DMS53 treated with DMSO at 0.1 percent for 48 hours (cell line): ENCODE results near the gene SH3PXD2B.

Experiments used
- DNase-seq: peaks from one replicate; lab custom pipeline; 2025; ENCODE audit not compliant: unreplicated experiment; lab: John Stamatoyannopoulos, UW

SH3PXD2B gene

DNA sequence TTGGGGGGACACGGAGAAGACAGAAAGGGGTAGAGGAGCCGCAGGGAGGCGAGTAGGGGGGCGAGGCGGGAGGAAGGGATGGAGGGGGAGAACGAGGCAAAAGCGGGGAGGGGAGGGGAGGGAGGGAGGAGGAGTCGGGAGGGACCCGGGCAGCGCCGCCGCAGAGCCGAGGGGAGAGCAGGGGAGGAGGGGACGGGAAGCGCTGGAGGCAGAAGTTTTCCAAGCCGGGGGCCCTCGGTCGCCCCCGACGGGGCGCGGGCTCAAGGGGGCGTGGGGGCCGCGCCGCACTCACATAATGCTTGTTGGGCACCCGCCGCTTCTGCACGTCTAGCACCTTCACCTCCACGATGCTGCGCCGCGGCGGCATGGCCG lies 353 bp downstream of the SH3PXD2B start:
- no peak for DNase-seq

DNA sequence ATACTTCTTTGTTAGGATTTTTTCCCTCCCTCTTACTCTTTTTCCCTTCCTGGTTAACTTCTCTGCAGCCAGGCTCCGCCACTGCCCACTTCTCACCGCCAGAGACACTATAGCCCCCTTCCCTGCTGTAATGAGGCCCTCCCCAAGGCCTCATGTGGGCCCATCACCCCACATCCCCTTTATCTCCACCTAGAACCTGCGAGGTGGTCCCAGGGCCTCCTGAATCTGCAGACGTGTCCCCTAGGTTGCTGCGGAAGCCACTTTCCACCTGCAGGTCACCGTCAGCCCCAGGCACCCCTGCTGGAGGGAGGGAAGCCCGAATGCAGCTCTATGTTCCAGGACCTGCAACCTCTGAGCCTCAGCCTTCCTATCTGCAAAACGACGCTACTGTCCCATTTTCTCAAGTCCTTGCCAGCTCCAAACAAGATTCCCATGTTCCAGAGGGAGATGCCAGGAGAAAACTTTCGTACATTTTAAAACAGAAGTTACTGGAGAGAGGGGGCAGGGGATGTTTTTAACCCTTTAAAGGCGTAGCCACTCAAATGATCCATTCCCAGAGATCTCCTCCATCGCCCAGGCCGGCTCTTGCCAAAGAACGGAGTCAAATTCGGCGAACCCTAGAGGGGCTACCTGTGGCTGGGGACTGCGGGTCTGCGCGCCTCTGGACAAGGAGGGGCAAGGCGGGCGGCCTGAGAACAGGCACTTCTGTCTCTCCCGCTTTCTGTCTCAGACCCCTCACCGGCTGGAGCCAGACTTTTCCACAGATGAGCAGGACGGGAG lies 929 bp downstream of the SH3PXD2B start:
- DNase-seq = no peak

DNA sequence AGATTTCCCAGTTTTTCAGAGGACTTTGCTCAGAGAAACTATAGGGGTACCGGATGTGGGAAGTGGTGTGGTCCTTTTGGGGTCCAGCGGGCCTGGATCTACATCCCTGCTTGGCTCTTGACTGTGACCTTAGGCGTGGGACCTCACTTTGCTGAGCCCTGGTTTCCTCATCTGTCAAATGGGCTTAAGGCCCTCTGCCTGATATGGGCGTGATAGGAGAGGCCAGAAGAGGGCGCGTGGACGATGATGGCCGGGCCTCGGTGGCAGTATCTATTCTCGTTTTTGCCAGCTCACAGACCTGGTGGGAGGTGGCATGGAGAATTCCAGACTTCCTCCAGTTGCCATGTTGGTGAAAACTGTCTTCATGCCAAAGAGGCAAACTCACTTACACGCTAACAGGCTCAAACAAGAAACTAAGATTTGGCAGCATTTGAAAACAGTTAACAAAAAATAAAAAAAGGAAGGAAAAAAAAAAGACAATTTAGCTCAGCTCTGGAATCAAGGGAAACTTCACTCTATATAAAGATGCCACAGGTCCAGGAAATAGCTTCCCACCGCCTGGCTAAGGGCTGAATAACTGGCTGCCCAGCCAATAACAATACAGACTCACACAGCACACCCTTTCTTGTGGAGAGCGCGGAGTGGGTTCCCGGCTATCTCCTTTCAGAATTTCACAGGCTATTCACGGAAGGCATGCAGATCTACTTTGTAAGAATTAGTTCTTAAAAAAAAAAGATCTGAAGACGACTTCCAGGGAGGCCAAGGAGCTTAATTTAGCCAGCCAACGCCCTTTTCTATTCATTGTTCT lies 1.7 kb downstream of the SH3PXD2B start:
- no peak for DNase-seq

DNA sequence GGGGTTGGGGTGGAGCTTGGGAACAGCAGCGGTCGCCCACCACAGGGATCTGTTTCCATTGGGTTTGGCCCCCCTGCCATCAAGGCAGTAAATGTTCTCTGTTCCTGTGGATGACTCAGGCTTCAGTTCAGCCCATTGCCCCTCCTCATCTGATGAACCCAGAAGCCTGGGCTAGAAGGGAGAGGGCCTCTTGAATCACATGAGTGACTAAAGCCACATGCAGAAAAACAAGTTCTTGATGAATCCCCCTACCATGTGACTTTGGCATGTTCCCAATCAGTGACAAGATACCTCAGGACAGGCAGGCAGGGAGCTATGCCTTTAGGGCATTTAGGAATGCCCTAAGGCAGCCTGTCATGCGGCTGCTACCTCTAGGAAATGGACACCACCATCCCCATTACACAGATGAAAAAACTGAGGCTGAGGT lies 2.5 kb downstream of the SH3PXD2B start:
- DNase-seq = no peak

DNA sequence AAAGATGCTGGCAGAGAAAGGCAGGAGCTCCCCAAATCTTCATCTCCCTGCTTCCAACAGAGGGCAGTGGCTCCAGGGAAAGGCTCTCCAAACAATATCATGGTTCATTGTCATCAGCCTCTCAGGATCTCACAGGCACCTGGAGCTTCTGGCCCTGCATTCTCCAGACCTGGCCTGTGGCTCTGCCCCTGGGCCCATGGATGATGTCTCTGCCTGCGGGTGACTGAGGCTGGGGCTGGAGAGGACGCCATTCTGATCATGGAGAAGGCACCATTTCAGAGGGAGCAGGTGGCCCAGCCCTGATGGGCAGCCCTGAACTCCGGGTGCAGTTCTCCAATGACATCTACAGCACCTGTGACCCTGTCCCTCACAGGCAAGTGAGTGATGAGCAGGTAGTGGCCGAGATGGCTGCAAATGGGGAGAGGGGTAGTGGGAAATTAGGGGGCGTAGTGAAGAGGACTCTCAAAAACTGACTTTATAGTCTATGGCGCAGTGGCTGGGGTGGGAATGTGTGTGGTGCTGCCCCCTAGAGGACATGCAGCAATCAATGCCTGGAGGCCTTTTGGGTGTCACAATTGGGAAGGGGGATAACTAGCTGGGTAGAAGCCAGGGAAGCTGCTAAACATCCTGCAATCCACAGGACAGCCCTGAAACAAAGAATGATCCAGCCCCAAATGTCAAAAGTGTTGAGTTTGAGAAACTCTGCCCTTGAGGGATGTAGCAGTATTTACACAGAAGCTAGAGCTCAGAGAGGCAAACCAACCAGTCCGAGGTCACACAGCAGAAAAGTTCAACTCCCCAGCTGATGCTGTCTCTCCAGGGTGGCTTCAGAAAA lies 3.2 kb downstream of the SH3PXD2B start:
- DNase-seq = no peak

DNA sequence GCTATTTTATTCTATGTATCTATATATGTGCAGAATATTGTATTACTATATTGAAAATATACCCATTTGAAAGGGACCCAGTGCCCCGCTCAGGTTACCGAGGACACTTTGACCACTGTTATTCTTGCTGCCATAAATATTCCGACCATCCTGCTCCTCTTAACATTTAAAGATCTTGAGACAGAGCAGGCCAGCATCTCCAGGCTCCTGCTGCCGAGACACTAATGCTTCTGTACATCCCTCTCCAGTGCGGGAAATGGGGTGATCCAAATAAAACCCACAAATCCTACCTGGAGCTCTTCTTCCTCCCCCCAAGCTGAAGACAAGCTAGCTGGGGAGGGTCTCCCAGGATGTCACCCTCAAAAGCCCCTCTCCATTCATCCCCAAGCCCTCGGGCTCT lies 3.9 kb downstream of the SH3PXD2B start:
- DNase-seq = no peak

DNA sequence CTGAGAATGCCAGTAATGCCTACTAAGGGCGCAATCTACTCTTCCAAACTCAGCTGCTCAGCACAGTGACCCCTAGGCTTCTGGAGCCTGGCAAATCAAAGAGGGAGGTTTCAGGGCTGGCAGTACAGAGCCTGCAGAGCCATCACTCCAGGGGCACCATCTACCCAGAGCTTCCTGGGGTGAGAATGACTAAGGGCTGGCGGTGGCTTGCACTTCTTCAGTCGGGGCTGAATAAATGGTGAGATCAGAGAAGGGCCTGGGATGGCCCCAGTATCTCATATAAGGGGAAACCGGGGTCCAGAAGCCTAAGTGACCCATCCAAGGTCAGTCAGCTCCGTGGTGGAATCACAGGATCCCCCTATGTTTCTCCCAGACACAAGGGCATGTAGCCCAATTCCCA lies 5.3 kb downstream of the SH3PXD2B start:
- no peak for DNase-seq

DNA sequence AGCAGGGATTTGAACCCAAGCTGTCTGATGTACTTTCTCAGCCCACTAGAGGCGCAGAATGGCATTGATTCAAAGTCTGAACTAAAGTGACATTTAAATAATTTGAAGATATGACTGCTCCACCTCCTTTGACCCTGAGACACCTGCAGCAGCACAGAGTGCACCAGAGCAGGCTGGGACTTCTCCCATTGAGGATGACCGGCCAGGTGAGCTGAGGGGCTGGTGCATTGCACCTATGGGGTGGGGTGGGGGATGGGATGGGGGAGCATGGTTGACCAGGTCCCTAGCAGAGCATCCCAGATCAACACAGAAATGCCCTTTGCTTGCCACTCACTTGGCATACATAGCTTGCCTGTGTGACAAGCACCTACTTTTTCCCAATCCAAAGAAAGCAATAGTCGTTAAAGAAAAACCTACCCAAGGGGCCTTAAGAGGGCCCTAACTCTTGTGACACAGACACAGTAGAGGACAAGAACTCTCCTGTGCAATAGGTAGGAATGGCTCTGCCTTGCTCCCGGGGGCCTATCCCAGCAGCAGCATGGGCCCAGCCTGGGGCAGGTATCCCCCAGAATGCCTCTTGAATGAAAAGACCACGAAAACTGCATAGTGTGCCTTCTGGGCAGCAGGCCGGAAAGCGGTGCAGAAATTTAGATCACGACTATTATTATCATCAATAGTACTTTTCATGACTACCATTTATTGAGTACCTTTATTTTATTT lies 6.5 kb downstream of the SH3PXD2B start:
- DNase-seq = no peak

DNA sequence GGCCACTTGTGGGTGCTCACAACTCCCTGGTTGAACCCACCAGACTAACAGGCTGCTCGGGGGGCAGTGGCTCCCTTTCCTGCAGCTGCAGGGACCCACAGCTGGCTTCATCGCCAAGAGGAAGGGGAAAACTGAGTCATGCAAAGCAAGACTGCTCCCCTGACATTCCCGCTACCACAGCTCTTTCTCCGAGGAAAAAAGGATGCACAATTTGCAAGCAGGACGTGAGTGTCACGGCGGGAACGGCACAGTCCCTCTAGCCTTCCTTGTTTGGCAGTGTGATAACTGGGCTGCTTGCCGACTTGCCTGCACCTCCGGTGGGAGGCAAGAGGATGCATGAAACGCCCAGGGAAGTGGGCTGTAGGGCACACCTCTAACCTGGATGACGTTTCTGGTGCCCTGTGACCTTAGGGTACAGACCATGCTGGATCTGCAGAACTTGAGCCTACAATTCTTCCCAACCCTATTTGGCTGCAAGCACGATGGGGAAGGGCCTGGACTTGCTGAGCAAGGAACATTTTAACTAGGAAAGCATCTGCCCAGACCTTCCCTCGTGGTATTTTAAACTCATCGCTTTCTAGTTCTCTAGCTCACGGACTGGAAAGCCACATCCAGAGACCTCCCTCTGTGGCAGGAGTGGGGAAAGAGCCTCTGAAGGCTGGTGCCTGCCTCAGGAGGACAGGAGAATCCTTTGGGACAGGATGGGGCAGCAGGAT lies 7.8 kb downstream of the SH3PXD2B start:
- DNase-seq = no peak

DNA sequence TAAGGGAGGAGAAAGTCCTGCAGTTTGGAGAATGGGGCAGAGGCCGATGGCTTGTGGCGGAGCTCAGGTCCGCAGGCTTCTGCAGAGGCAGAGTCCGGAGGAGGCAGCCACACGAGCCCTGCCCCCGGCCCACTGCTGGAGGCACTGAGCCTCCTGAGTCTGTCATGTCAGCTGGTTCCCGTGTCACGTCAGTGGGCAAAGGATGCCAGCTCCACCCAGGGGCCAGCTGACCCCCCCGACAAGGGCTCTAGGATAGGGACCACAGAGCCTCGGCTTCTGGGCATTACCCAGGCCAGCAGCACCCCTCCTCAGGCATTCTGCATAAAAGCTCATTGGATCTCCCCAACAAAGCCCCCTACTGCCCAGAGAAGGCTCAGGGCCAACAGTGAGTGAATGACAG lies 8.5 kb downstream of the SH3PXD2B start:
- DNase-seq = no peak

DNA sequence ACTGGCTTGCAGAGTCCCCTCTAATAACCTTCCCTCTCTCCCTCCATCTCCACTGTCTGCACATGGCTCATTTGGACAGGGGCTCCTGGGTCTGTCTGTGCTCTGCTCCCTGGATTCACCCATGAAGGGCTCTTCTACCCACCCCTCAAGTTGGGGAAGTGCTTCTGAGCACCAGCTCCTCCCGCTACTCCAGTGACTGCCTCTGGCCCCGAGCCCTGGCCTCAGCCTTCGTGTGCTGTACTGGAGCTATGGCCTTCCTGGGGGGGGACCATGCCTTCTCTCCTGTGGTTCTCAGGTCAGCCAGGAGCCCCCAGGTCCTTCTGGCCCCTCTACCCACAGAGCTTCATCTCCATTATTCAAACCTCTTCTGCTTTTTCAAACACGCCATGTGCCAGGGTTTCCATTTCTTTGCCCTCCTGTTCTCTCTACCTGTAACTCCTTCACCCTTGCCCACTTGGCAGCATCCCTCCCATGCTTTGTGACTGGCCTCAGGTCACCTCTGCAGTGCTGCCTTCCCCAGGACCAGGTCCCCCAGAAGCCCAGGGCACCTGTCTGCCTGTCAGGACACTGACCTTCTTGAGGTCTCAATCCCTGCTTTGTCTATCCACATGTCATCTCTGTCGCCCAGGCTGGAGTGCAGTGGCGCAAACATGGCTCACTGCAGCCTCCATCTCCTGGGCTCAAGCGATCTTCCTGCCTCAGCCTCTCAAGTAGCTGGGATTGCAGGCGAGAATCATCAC lies 9.5 kb downstream of the SH3PXD2B start:
- no peak for DNase-seq

DNA sequence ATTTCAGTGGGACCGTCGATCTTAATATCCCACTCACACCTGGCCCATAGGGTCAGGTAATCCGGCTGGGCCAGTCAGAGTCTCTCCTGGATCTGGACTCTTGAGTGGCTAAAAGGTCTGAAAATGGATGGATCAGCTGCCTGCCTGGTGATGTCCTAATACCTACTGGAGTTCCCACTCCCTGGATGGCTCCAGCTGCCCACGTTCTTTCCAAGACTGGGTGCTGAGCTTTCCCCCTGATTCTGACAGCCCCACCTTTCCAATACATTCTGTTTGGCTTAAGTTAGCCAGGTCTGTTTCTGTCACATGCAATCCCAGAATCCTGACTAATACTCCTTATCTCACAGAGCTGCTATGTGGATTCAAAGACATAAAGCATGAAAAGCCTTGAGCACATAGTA lies 10.2 kb downstream of the SH3PXD2B start:
- DNase-seq = no peak

DNA sequence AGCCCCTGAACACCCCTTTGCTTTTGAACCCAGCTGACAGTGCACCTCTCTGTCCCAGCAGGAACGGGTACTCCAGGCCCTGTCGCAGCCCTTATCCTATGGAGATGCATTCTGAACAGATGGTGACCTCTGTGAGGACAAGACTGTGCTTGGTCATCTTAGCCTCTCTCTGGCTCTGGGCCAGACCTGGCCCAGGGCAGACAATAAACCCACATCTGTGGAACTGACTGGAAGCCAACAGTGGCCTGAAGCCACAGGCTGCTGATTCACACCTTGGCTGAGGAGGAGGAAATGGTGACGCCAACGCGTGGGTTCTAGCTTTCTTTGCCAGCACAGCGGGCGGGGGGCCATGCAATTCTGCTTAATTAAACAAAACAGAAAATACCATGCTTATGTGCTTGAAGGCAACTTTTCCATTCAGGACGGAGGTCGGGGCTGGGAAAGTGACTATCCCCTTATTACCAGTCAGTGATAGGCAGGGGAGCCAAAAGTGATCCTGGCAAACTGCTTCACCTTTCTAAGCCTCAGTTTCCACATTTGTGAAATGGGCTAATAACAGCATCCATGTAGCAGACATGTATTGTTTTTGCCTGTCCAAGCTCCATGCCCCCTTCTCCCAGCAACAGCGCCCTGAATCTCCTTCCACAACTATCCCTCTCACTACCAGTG lies 10.8 kb downstream of the SH3PXD2B start:
- peak; percentile 40 for DNase-seq

DNA sequence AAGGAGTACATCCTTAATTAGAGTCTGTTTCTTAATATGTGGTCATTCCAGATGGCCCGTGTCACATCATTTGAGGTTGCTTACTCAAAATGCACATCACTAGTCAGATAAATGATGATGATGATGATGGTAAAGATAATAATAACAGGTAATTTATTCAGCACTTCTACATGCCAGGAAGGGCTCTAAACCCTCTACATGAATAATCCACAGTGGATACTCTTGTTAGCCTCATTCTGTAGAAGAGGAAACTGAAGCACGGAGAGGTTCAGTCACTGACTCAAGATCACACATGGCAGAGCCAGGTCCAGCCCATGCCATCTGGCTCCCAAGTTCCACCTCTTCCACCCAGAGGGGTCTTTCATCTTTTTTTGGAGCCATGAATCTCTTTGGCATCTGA lies 11.7 kb downstream of the SH3PXD2B start:
- no peak for DNase-seq

DNA sequence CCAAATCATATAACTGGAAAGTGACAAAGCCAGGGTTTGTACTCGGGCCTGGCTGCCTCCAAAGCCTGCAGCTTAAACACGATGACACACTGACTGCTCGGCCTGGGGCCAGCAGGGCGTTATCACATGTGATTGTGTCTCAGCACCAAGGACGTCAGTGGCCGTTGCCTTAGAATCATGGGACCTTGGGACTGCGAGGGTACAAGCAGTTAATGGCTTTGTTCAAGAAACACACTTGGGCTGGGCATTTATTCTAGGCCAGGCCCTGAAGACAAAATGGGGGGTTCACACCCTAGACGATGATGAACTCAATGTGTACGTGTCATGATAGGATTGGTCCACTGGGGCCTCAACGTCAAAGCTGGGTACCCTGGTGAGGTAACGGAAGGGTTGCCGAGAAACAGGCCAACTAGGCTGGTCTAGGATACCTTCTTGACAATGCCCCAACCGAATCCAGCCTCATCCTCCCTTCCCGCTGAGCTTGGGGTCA lies 13.0 kb downstream of the SH3PXD2B start:
- DNase-seq = no peak

DNA sequence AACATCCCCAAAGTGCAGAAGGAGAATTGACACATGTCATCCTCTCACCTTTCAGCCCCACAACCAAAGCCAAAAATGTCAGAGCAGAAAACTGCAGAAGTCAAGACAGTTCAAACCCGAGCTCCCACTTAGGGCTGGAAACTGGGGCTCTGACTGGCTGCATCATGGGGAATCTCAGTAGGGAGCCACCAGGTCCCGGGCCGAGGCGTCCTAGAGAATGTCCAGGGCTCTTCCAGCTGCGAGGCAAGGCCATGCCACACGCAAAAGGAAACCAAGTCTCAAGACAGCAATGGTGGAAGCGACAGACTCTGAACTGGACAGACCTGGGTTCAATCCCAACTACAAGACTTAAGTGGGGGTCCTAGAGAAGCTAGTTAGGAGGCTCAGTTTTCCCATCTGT lies 13.8 kb downstream of the SH3PXD2B start:
- no peak for DNase-seq

DNA sequence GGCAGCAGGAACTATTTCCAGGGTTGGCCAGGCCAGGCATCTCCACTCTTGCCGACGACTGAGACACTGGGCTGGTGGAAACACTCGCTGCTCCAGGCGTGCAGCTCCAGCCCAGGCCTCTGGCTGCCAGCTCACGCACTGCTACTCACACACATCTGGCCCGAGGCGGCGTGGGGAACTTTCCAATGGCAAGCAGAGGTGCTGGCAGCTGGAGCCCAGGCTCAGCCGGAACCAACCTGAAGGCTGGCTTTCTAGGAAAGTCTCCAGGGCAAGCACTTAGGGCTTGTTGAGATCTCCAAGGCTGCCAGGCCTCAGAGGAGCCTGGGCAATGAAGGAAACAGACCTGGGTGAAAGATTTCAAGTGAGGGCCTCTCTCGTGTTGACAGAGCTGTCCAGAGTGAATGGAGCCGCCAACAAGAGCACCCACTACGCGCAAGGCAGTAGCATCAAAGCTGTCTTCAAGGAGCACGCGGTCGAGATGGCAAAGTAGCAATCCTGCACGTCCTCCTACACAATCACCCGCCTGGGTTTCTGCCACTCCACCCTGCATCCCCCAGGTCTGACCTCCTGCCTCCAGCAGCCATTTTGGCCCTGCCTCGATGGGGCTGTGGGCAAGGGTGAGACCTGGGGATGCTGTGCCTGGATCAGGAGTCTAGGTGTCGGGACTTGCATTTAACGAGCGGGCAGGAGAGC lies 14.4 kb downstream of the SH3PXD2B start:
- DNase-seq = no peak

DNA sequence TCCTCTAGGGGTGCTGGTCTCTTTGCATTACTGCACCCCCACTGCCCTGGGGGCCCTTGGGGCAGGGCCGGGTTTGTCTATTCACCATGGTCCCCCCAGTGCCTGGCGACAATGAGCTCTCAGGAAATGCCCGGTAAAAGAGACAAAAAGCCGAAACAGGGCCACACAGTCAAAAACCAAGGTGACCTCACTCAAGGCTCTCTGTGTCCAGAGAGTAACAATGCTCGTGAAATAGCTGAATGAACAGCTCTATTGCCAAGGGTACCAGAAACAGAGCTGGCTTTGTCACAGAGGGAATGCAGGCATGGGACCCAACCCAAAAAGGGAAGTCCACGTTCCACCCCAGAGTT lies 16.0 kb downstream of the SH3PXD2B start:
- DNase-seq = no peak
